ENCODE results near the gene APAF1. TPM values are rescaled to one million over a fixed set of nuclear protein-coding genes. Genes with fewer than 3 reads are reported as not detected.

APAF1 gene
- total and polyA plus RNA-seq, 11 donors: 2.5 to 11.6 (median 3.7) TPM

- TF ChIP-seq, protein P1, sequence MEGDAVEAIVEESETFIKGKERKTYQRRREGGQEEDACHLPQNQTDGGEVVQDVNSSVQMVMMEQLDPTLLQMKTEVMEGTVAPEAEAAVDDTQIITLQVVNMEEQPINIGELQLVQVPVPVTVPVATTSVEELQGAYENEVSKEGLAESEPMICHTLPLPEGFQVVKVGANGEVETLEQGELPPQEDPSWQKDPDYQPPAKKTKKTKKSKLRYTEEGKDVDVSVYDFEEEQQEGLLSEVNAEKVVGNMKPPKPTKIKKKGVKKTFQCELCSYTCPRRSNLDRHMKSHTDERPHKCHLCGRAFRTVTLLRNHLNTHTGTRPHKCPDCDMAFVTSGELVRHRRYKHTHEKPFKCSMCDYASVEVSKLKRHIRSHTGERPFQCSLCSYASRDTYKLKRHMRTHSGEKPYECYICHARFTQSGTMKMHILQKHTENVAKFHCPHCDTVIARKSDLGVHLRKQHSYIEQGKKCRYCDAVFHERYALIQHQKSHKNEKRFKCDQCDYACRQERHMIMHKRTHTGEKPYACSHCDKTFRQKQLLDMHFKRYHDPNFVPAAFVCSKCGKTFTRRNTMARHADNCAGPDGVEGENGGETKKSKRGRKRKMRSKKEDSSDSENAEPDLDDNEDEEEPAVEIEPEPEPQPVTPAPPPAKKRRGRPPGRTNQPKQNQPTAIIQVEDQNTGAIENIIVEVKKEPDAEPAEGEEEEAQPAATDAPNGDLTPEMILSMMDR (IDR thresholded peaks at IDR 0.05): no peak
- no peak for TF ChIP-seq POLR2A (IDR thresholded peaks at IDR 0.05)
- ATAC-seq (no peak), DNase-seq (no peak)
- H3K27ac ChIP-seq: peak overlapping the region in 1 of 12 donors; percentile 58
- H3K4me3 ChIP-seq: no peak overlapping the region
- no peaks in the 10 kb centered on the region for H3K4me1 ChIP-seq
- peaks cover 0 to 37% (median 34%) of the 10 kb centered on the region in 9 donors for H3K36me3 ChIP-seq
- intact Hi-C loops (cut with DNase I): no loop called here
- WGBS, 4 donors: 70 to 77% (median 74%) methylated on average over 2 of the region's 2 CpGs
- H3K27me3 ChIP-seq: no peaks in the 10 kb centered on the region
- no peaks in the 10 kb centered on the region for H3K9me3 ChIP-seq
These were observed 38.6 kb upstream of the APAF1 start for GRCh38 chr12:98606359-98606988.

DNA sequence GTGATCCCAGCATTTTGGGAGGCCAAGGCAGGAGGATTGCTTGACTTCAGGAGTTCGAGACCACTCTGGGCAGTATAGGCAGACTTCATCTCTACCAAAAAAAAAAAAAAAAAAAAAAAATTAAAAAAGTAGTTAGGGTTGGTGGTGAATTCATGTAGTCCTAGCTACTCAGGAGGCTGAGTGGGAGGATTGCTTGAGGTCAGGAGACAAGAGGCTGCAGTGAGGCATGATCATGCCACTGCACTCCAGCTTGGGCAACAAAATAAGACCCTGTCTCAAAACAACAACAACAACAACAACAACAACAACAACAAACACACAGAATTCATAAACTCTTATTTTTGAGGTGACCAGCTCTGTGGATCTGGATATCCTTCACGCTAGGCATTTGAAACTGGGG lies 34.5 kb upstream of the APAF1 start:
- ATAC-seq (no peak), DNase-seq (no peak)
- 96 to 98% (median 96%) methylated on average over 2 of the region's 2 CpGs for WGBS, 4 donors
- H3K4me3 ChIP-seq: no peak overlapping the region
- intact Hi-C loops (cut with DNase I): no loop called here
- H3K4me1 ChIP-seq: peaks cover 0 to 11% (median 0%) of the 10 kb centered on the region in 12 donors
- H3K36me3 ChIP-seq: no peaks in the 10 kb centered on the region
- no peaks in the 10 kb centered on the region for H3K9me3 ChIP-seq
- H3K27ac ChIP-seq: no peak overlapping the region
- no peak for TF ChIP-seq POLR2A (IDR thresholded peaks at IDR 0.05)
- TF ChIP-seq, protein P1 (IDR thresholded peaks at IDR 0.05): no peak
- H3K27me3 ChIP-seq: no peaks in the 10 kb centered on the region

GRCh38 chr12:98612696-98613334 lies 32.3 kb upstream of the APAF1 start:
- DNase-seq (no peak), ATAC-seq (peak in 1 of 4 donors; percentile 20)
- Histone ChIP-seq H3K4me3 (no peak overlapping the region), H3K36me3 (no peaks in the 10 kb centered on the region), H3K4me1 (peaks cover 0 to 11% (median 0%) of the 10 kb centered on the region in 12 donors), H3K27me3 (no peaks in the 10 kb centered on the region), H3K9me3 (no peaks in the 10 kb centered on the region), H3K27ac (peak overlapping the region in 1 of 12 donors; percentile 38)
- 74 to 84% (median 80%) methylated on average over 5 of the region's 5 CpGs for WGBS, 4 donors
- intact Hi-C loops (cut with DNase I): no loop called here
- TF ChIP-seq, protein P1 (IDR thresholded peaks at IDR 0.05): no peak
- no peak for TF ChIP-seq POLR2A (IDR thresholded peaks at IDR 0.05)

GRCh38 chr12:98618952-98619351 lies 26.1 kb upstream of the APAF1 start:
- TF ChIP-seq, protein P1 (IDR thresholded peaks at IDR 0.05): no peak
- TF ChIP-seq POLR2A (IDR thresholded peaks at IDR 0.05): no peak
- Histone ChIP-seq H3K9me3 (no peaks in the 10 kb centered on the region), H3K4me1 (peaks cover 0 to 17% (median 0%) of the 10 kb centered on the region in 12 donors), H3K27ac (peak overlapping the region in 3 of 12 donors; percentile 5 to 61 (median 32)), H3K4me3 (no peak overlapping the region), H3K27me3 (no peaks in the 10 kb centered on the region), H3K36me3 (no peaks in the 10 kb centered on the region)
- DNase-seq (no peak), ATAC-seq (peak in 3 of 4 donors; percentile 61 to 65 (median 62))
- 57 to 66% (median 60%) methylated on average over 4 of the region's 4 CpGs for WGBS, 4 donors
- intact Hi-C loops (cut with DNase I): no loop called here
